IPS-20b (cell line): Measurements from ENCODE around the gene ZMYND12.
"Not testable (repeated sequence)": the region's sequence is repeated elsewhere in the genome, so short reads cannot be mapped to it uniquely, and the experiment has no call there.

Source experiments
- H3K27ac ChIP-seq: one replicate; pipeline ENCODE4 v1.5.1; 2013; ENCODE audit warnings: low read length
- H3K27me3 ChIP-seq: 2 replicates; pipeline ENCODE4 v1.6.1; 2013; ENCODE audit warnings: mild to moderate bottlenecking, low read length, inconsistent platforms; ENCODE audit not compliant: insufficient read depth
- H3K36me3 ChIP-seq: 2 replicates; pipeline ENCODE4 v1.6.1; 2013; ENCODE audit warnings: low read depth, mild to moderate bottlenecking, inconsistent platforms, low read length, moderate library complexity; ENCODE audit not compliant: insufficient read depth
- H3K4me1 ChIP-seq: 2 replicates; pipeline ENCODE4 v1.6.1; 2013; ENCODE audit warnings: mild to moderate bottlenecking, control low read depth, inconsistent platforms, low read length, moderate library complexity; ENCODE audit not compliant: insufficient read depth
- H3K4me3 ChIP-seq: 2 replicates; pipeline ENCODE4 v1.5.1; 2013; ENCODE audit warnings: mild to moderate bottlenecking, low read length, inconsistent platforms
- H3K9ac ChIP-seq: 2 replicates; pipeline ENCODE4 v1.6.1; 2013; ENCODE audit warnings: low read depth, mild to moderate bottlenecking, inconsistent platforms, low read length, moderate library complexity
- H3K9me3 ChIP-seq: 2 replicates; pipeline ENCODE4 v1.6.1; 2013; ENCODE audit warnings: mild to moderate bottlenecking, low read depth, low read length, inconsistent platforms; ENCODE audit not compliant: insufficient read depth

Gene ZMYND12, protein sequence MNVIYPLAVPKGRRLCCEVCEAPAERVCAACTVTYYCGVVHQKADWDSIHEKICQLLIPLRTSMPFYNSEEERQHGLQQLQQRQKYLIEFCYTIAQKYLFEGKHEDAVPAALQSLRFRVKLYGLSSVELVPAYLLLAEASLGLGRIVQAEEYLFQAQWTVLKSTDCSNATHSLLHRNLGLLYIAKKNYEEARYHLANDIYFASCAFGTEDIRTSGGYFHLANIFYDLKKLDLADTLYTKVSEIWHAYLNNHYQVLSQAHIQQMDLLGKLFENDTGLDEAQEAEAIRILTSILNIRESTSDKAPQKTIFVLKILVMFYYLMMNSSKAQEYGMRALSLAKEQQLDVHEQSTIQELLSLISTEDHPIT

DNA sequence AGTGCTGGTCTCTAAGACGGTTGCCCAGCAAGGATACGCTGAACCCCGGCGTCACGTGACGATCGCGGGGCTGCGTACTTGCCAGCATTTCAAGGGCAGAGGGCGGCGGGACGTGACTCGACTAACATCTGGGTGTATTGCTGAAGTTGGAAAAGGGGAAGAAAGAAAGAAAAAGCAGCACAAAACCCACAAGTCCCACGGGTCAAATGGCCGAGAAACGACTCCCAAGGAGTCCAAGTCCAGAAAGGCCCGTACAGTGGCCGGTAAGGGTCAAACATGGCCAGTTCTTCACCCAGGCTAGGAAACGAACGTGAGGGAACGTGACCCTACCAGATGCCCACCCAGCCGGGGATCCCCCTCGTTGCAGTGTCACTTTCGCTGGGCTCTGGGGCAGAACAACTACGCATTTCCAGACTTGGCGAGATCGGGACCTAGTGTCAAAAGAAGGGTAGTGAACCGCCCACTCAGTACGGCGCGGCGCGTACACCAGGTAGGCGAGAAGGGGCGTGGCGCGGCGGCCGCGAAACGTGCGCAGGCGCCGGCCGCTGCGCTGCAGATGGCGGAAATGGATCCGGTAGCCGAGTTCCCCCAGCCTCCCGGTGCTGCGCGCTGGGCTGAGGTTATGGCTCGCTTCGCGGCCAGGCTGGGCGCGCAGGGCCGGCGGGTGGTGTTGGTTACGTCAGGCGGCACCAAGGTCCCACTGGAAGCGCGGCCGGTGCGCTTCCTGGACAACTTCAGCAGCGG lies at the start of gene ZMYND12, which contains the start of gene PPCS:
Gene ZMYND12, minus strand, starts transcription at position 13 of the 744 bp plus-strand sequence. CDS start 25 bp downstream, outside the sequence.
Gene PPCS, plus strand, starts transcription at position 534 of the 744 bp plus-strand sequence. Its CDS starts 23 bp downstream, at position 557.
- Histone ChIP-seq H3K36me3 (peaks cover 32% of the 10 kb centered on the region), H3K4me1 (peaks cover 6% of the 10 kb centered on the region; the same call in 1 of the 2 replicates), H3K9ac (peak within 1 kb of the TSS; percentile 90), H3K27me3 (no peaks in the 10 kb centered on the region), H3K27ac (peak within 1 kb of the TSS; percentile 52), H3K9me3 (no peaks in the 10 kb centered on the region), H3K4me3 (peak within 1 kb of the TSS; percentile 93)

DNA sequence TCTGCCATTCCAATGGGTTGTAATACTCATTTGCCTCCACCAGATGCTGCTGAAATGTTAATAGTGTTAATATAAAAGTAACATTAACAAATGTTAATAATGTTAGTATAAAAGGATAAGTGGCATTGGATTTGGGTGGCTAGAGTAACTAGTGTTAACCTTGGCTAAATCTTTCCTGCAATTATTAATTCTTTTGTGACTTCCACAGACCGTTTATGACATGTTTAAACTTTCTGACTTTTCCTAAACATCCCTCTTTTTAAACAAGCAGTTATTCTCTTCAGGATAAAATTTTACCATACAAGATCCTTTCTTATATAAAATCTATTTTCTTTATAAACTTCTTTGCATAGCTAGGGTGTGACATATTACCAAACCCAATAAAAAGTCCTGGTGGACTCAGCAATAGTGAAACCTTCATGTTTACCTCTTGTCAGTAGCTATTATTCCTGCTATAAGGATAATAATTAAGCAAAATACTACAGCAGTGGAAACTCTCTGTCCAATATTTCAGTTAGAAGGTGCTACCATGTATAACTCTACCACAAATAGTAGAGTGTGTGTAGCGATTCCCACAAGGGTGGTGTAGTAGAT lies 48.8 kb upstream of the ZMYND12 start:
- Histone ChIP-seq H3K4me1 (no peaks in the 10 kb centered on the region), H3K36me3 (no peaks in the 10 kb centered on the region), H3K9ac (no peak overlapping the region), H3K9me3 (peaks cover 68% of the 10 kb centered on the region), H3K4me3 (no peak overlapping the region), H3K27ac (no peak overlapping the region), H3K27me3 (no peaks in the 10 kb centered on the region)

DNA sequence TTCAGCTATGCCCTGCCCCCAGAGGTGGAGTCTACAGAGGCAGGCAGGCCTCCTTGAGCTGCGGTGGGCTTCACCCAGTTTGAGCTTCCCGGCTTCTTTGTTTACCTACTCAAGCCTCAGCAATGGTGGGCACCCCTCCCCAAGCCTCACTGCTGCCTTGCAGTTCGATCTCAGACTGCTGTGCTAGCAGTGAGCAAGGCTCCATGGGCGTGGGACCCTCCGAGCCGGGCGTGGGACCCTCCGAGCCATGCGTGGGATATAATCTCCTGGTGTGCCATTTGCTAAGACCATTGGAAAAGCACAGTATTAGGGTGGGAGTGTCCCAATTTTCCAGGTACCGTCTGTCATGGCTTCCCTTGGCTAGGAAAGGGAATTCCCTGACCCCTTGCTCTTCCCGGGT lies 46.2 kb upstream of the ZMYND12 start:
- H3K4me3 ChIP-seq, H3K4me1 ChIP-seq, H3K27me3 ChIP-seq, H3K36me3 ChIP-seq, H3K27ac ChIP-seq, H3K9ac ChIP-seq: not testable (repeated sequence)
- peaks cover 45% of the 10 kb centered on the region for H3K9me3 ChIP-seq

GRCh38 chr1:42490237-42490636 lies 34.4 kb upstream of the ZMYND12 start:
- Histone ChIP-seq H3K9me3 (peaks cover 3% of the 10 kb centered on the region; the same call in 1 of the 2 replicates), H3K4me3 (no peak overlapping the region), H3K27me3 (no peaks in the 10 kb centered on the region)

DNA sequence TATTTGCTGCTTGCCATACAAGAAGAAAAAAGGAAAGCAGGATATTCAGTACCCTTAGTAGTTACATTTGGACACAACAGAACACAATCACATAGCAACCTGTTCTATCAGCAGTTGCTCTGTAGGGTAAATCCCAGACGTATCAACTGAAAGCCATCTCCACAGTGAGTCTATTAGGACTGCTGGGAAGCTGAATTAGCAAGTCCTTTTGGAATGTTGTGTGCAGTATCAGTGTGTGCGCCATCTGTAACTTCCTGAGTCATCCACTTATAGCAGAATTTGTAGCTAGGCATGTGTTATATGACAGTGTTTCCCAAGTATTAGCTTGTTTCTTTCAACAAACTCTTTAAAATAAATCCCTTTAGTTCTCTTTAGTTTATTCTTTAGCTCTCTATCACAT lies 28.6 kb upstream of the ZMYND12 start:
- no peaks in the 10 kb centered on the region for H3K27me3 ChIP-seq
- no peaks in the 10 kb centered on the region for H3K9me3 ChIP-seq
- H3K36me3 ChIP-seq: no peaks in the 10 kb centered on the region
- H3K4me3 ChIP-seq: no peak overlapping the region
- no peak overlapping the region for H3K27ac ChIP-seq
- no peak overlapping the region for H3K9ac ChIP-seq
- no peaks in the 10 kb centered on the region for H3K4me1 ChIP-seq

More at GRCh38 chr1:42490237-42490636, 34.4 kb upstream of the ZMYND12 start:
- Histone ChIP-seq H3K4me1 (no peaks in the 10 kb centered on the region), H3K36me3 (no peaks in the 10 kb centered on the region), H3K27ac (no peak overlapping the region), H3K9ac (no peak overlapping the region)

DNA sequence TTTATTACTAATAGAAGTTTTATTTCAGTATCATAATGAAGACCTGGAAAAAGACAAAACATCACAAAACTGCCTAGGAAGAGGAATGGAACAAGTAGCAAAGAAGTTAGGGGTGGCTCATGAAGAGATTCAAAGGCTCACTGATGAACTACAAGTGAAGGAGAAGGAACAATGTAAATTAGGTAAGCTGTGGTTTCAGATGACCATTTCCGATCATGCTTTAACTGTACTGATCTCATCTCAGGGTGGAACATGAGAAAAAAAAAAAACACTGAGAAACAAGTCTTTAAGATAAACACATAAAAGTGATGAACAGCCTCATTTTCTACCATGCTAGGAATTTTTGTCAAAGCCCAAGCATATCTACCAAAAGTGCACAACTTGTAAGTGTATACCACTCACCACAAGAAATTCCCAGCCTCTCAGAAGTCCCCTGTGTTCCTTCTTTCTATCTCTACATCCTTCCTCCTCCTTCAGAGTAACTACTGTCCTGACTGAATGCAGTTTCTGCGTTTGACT lies 26.9 kb upstream of the ZMYND12 start:
- H3K27me3 ChIP-seq: no peaks in the 10 kb centered on the region
- no peaks in the 10 kb centered on the region for H3K36me3 ChIP-seq
- H3K4me1 ChIP-seq: no peaks in the 10 kb centered on the region
- no peak overlapping the region for H3K4me3 ChIP-seq
- no peak overlapping the region for H3K27ac ChIP-seq
- no peak overlapping the region for H3K9ac ChIP-seq
- H3K9me3 ChIP-seq: no peaks in the 10 kb centered on the region

DNA sequence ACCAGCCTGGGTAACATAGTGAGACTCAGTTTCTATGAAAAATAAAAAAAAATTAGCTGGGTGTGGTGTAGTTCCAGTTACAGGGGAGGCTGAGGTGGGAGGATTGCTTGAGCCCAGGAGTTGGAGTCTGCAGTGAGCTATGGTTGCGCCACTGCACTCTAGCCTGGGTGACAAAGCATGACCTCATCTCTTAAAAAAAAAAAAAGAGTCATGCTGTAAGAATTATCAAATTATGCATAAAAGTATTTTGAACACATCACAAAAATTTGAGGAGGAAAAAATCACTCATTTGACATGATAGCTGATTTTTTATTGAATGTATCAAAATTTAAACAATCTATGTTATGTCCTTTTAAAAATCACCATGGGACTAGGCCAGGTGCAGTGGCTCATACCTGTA lies 25.1 kb upstream of the ZMYND12 start:
- Histone ChIP-seq H3K4me3 (no peak overlapping the region), H3K27me3 (no peaks in the 10 kb centered on the region), H3K9ac (no peak overlapping the region), H3K36me3 (no peaks in the 10 kb centered on the region), H3K9me3 (no peaks in the 10 kb centered on the region), H3K4me1 (no peaks in the 10 kb centered on the region), H3K27ac (no peak overlapping the region)

GRCh38 chr1:42479621-42480020 lies 23.8 kb upstream of the ZMYND12 start:
- Histone ChIP-seq H3K9me3 (no peaks in the 10 kb centered on the region), H3K9ac (no peak overlapping the region), H3K4me3 (no peak overlapping the region), H3K4me1 (no peaks in the 10 kb centered on the region), H3K27me3 (no peaks in the 10 kb centered on the region), H3K27ac (no peak overlapping the region), H3K36me3 (no peaks in the 10 kb centered on the region)

- Histone ChIP-seq H3K9me3 (no peaks in the 10 kb centered on the region), H3K27ac (no peak overlapping the region), H3K4me1 (no peaks in the 10 kb centered on the region), H3K27me3 (no peaks in the 10 kb centered on the region), H3K9ac (no peak overlapping the region), H3K36me3 (no peaks in the 10 kb centered on the region), H3K4me3 (no peak overlapping the region)
These were observed 22.0 kb upstream of the ZMYND12 start for GRCh38 chr1:42477775-42478174.

- not testable (repeated sequence) for H3K4me1 ChIP-seq, H3K27ac ChIP-seq, H3K9me3 ChIP-seq, H3K36me3 ChIP-seq, H3K27me3 ChIP-seq, H3K4me3 ChIP-seq, H3K9ac ChIP-seq
These were observed 21.5 kb upstream of the ZMYND12 start for GRCh38 chr1:42477354-42477753.

DNA sequence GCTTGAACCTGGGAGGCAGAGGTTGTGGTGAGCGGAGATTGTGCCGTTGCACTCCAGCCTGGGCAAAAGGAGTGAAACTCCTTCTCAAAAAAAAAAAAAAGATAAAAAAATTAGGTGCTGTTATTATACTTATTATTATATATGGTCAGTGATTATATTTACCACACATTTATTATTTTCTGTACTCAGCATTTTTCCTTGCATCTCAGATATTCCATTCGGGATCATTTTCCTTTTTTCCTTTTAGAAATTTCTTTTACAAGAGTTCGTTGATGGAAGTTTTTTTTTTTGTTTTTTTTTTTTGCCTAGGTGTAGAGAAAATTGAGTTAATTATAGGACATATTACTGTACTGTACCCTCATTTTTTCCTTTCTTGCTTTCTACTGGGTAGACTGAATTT lies 20.8 kb upstream of the ZMYND12 start:
- no peak overlapping the region for H3K9ac ChIP-seq
- H3K4me1 ChIP-seq: no peaks in the 10 kb centered on the region
- H3K27me3 ChIP-seq: no peaks in the 10 kb centered on the region
- no peak overlapping the region for H3K4me3 ChIP-seq
- no peak overlapping the region for H3K27ac ChIP-seq
- no peaks in the 10 kb centered on the region for H3K9me3 ChIP-seq
- no peaks in the 10 kb centered on the region for H3K36me3 ChIP-seq
